ENCODE data around the gene CEP78.

CEP78 gene

GRCh38 chr9:78291240-78291925 is 55.5 kb downstream of the CEP78 start:
- no peak for DNase-seq

GRCh38 chr9:78292026-78292425 is 56.2 kb downstream of the CEP78 start:
- no peak for DNase-seq

- peak; percentile 22 for DNase-seq
Observed at GRCh38 chr9:78292716-78293497, 57.0 kb downstream of the CEP78 start.

- no peak for DNase-seq
Observed at GRCh38 chr9:78294290-78295176, 58.7 kb downstream of the CEP78 start.

GRCh38 chr9:78295177-78295575 is 59.3 kb downstream of the CEP78 start:
- no peak for DNase-seq

- no peak for DNase-seq
Observed at GRCh38 chr9:78295731-78296130, 59.9 kb downstream of the CEP78 start.

- DNase-seq = peak; percentile 27
Observed at GRCh38 chr9:78296201-78296892, 60.5 kb downstream of the CEP78 start.

- DNase-seq = peak; percentile 96
Observed at GRCh38 chr9:78296893-78297671, 61.2 kb downstream of the CEP78 start, which contains the start of gene PSAT1. TSS of gene PSAT1 (plus strand) at chr9:78297125. CDS start at chr9:78297211, 86 bp downstream.

GRCh38 chr9:78297672-78297961 is 61.7 kb downstream of the CEP78 start:
- no peak for DNase-seq

GRCh38 chr9:78298046-78298765 is 62.3 kb downstream of the CEP78 start:
- peak; percentile 14 for DNase-seq

- no peak for DNase-seq
Observed at GRCh38 chr9:78300209-78300608, 64.3 kb downstream of the CEP78 start.

- DNase-seq = no peak
Observed at GRCh38 chr9:78301466-78301865, 65.6 kb downstream of the CEP78 start.

- no peak for DNase-seq
Observed at GRCh38 chr9:78303377-78304062, 67.6 kb downstream of the CEP78 start.

GRCh38 chr9:78304357-78304756 is 68.5 kb downstream of the CEP78 start:
- no peak for DNase-seq

- no peak for DNase-seq
Observed at GRCh38 chr9:78306222-78307076, 70.6 kb downstream of the CEP78 start.

GRCh38 chr9:78307360-78307759 is 71.5 kb downstream of the CEP78 start:
- DNase-seq = no peak

GRCh38 chr9:78309066-78309465 is 73.2 kb downstream of the CEP78 start:
- no peak for DNase-seq

GRCh38 chr9:78311075-78311474 is 75.2 kb downstream of the CEP78 start:
- DNase-seq = no peak

- DNase-seq = no peak
Observed at GRCh38 chr9:78311886-78312524, 76.1 kb downstream of the CEP78 start.
